K562 (cell line): Measurements from ENCODE around the gene HHEX. TPM values are rescaled to one million over a fixed set of nuclear protein-coding genes. Genes with fewer than 3 reads are reported as not detected.

Experiments
- ATAC-seq: fragments of 200-7000 bp; cut with Tn5 transposase; 3 replicates; pipeline ENCODE4 v1.9.1; 2020; ENCODE audit warnings: moderate library complexity
- BruUV-seq: library from RNA; stranded (reverse); fragments of 400-500 nt; replicated peaks from 2 replicates; lab custom pipeline; 2021; lab: Mats Ljungman, UMichigan
- CTCF ChIA-PET: fragments of 300-600 bp; formaldehyde crosslinking; extraction: SDS; loops from one replicate; lab custom pipeline; 2021; ENCODE audit warnings: low intra/inter-chr PET ratio; lab: Yijun Ruan, JAX
- POLR2A ChIA-PET: fragments of 300-600, 350-650 bp; sonication (Branson Sonifier 250); formaldehyde crosslinking; extraction: SDS; loops from one replicate; lab custom pipeline; 2021; ENCODE audit warnings: antibody characterized with exemption, inconsistent platforms; lab: Yijun Ruan, JAX
- DNase-seq, 4 experiments: peaks; one replicate each; pipeline versions ENCODE4 v3.0.0 to v3.0.0-alpha.2; 2011 to 2018; ENCODE audit warnings: low spot score in 3 of 4, mixed read lengths in 3 of 4; ENCODE audit errors: extremely low read depth in 1 of 4
- FAIRE-seq: peaks from 2 replicates; lab custom pipeline; 2011; peaks lifted over from hg19 to GRCh38; lab: Jason Lieb, UNC
- H2AFZ ChIP-seq: 2 replicates; pipeline ENCODE4 v1.6.0; 2011; ENCODE audit warnings: low read depth, low read length, control low read depth, inconsistent platforms
- H3K27ac ChIP-seq: fragments of 200-600 bp; 3 replicates; pipeline ENCODE4 v1.8.0; 2011; ENCODE audit warnings: low read depth, mild to moderate bottlenecking, control low read depth, inconsistent platforms, low read length, moderate library complexity, mixed read lengths; ENCODE audit errors: extremely low read depth
- H3K27me3 ChIP-seq, 2 experiments: fragments of 300-600 bp in 1 of 2; 2 replicates in 1 of 2; 3 replicates in 1 of 2; pipeline versions ENCODE4 v1.6.0 to v1.8.0; 2011; ENCODE audit warnings: inconsistent platforms in 2 of 2, low read length in 2 of 2, mild to moderate bottlenecking in 1 of 2, mixed read lengths in 1 of 2, moderate library complexity in 1 of 2; ENCODE audit not compliant: control insufficient read depth in 2 of 2, insufficient read depth in 2 of 2
- H3K36me3 ChIP-seq: fragments of 300-600 bp; 3 replicates; pipeline ENCODE4 v1.8.0; 2011; ENCODE audit warnings: mild to moderate bottlenecking, low read length, inconsistent platforms; ENCODE audit not compliant: control insufficient read depth, insufficient read depth
- H3K4me1 ChIP-seq, 2 experiments: fragments of 200-600 bp in 1 of 2; replicated peaks in 1 of 2; 2 replicates in 1 of 2; 3 replicates in 1 of 2; pipeline versions ENCODE4 v1.5.1 to v1.8.0; 2011; ENCODE audit warnings: inconsistent platforms in 2 of 2, low read length in 2 of 2, mild to moderate bottlenecking in 1 of 2, mixed read lengths in 1 of 2, moderate library complexity in 1 of 2; ENCODE audit not compliant: control insufficient read depth in 2 of 2, insufficient read depth in 2 of 2
- H3K4me2 ChIP-seq: 2 replicates; pipeline ENCODE4 v1.6.1; 2011; ENCODE audit warnings: low read length, control low read depth, inconsistent platforms, mixed read lengths; ENCODE audit not compliant: insufficient read depth
- H3K4me3 ChIP-seq: fragments of 200-600 bp; sonication (generic), shearing (Covaris generic); 2 replicates; pipeline ENCODE4 v1.5.1; 2016; ENCODE audit warnings: control low read depth, inconsistent platforms
- H3K79me2 ChIP-seq: fragments of 200-600 bp; 3 replicates; pipeline ENCODE4 v1.8.0; 2011; ENCODE audit warnings: low read length, inconsistent platforms; ENCODE audit not compliant: control insufficient read depth, insufficient read depth
- H3K9ac ChIP-seq, 2 experiments: 2 replicates each; pipeline versions ENCODE4 v1.6.0 to v1.6.1; 2011; ENCODE audit warnings: low read depth in 2 of 2, low read length in 2 of 2, control low read depth in 1 of 2, inconsistent platforms in 1 of 2, mild to moderate bottlenecking in 1 of 2, mixed read lengths in 1 of 2; ENCODE audit not compliant: insufficient read depth in 1 of 2
- H3K9me1 ChIP-seq: one replicate; pipeline ENCODE4 v1.6.0; 2011; ENCODE audit warnings: inconsistent platforms, mild to moderate bottlenecking, low read length, moderate library complexity; ENCODE audit not compliant: control insufficient read depth, insufficient read depth
- H3K9me3 ChIP-seq: replicated peaks from 2 replicates; pipeline ENCODE4 v1.5.1; 2011; ENCODE audit warnings: low read depth, low read length, inconsistent platforms; ENCODE audit not compliant: control insufficient read depth, insufficient read depth
- H4K20me1 ChIP-seq: replicated peaks from 2 replicates; pipeline ENCODE4 v1.6.1; 2011; ENCODE audit warnings: low read length, inconsistent platforms, mixed read lengths; ENCODE audit not compliant: control insufficient read depth, insufficient read depth
- CEBPB ChIP-seq: fragments of 450-650 bp; IDR thresholded peaks from 2 replicates; pipeline ENCODE4 v1.6.1; 2016; ENCODE audit warnings: missing genetic modification characterization, missing compliant biosample characterization
- CEBPG ChIP-seq, 3 experiments: fragments of 200-800 bp in 1 of 3; sonication (Bioruptor generic) in 1 of 3; sonication (generic) in 1 of 3; formaldehyde crosslinking in 1 of 3; IDR thresholded peaks in 2 of 3; conservative IDR thresholded peaks in 1 of 3; 2 replicates each; pipeline versions ENCODE4 v1.6.1 to v1.8.0; 2016 to 2022; ENCODE audit warnings: missing compliant biosample characterization in 2 of 3, missing genetic modification characterization in 2 of 3, mild to moderate bottlenecking in 1 of 3, missing genetic modification reagents in 1 of 3
- CEBPZ ChIP-seq: fragments of 150-350 bp; IDR thresholded peaks from 2 replicates; pipeline ENCODE4 v1.6.1; 2014; ENCODE audit warnings: low read depth, mild to moderate bottlenecking, low read length, borderline replicate concordance
- DDX20 ChIP-seq: fragments of 450-650 bp; IDR thresholded peaks from 2 replicates; pipeline ENCODE4 v1.6.1; 2016; ENCODE audit warnings: missing genetic modification characterization, low read depth, mild to moderate bottlenecking, missing compliant biosample characterization, moderate library complexity
- FOS ChIP-seq: IDR thresholded peaks from 3 replicates; pipeline ENCODE4 v1.6.1; 2011; ENCODE audit not compliant: insufficient read length; ENCODE audit errors: extremely low read depth
- HIVEP1 ChIP-seq: fragments of 250-450 bp; sonication (Bioruptor Pico); IDR thresholded peaks from 2 replicates; pipeline ENCODE4 v1.4.0; 2020; ENCODE audit warnings: mild to moderate bottlenecking
- NELFE ChIP-seq: IDR thresholded peaks from 2 replicates; pipeline ENCODE4 v1.6.1; 2011; ENCODE audit warnings: mild to moderate bottlenecking; ENCODE audit not compliant: insufficient read depth, insufficient read length
- PRMT5 ChIP-seq: sonication (generic); formaldehyde crosslinking; IDR thresholded peaks from 2 replicates; pipeline ENCODE4 v1.5.0; 2020; ENCODE audit warnings: missing genetic modification reagents
- PRPF4 ChIP-seq: fragments of 200-400 bp; formaldehyde crosslinking; IDR thresholded peaks from one replicate; pipeline ENCODE4 v1.6.1; 2017; ENCODE audit warnings: low read length, low read depth, mild to moderate bottlenecking; ENCODE audit not compliant: insufficient read depth, poor library complexity, severe bottlenecking
- RUNX1 ChIP-seq: sonication (generic); IDR thresholded peaks from 2 replicates; pipeline ENCODE4 v1.6.1; 2016; ENCODE audit warnings: antibody characterized with exemption, low read depth
- SP2 ChIP-seq: IDR thresholded peaks from 2 replicates; pipeline ENCODE4 v1.6.1; 2011; ENCODE audit warnings: mild to moderate bottlenecking, low read depth, low read length, moderate library complexity; ENCODE audit not compliant: poor library complexity, severe bottlenecking; ENCODE audit errors: extremely low read depth
- ZNF408 ChIP-seq: fragments of 250-450 bp; sonication (Bioruptor Pico); IDR thresholded peaks from 2 replicates; pipeline ENCODE4 v1.4.0; 2020; ENCODE audit warnings: low read depth, mild to moderate bottlenecking, moderate library complexity
- ZNF785 ChIP-seq: fragments of 250-450 bp; sonication (Bioruptor Pico); IDR thresholded peaks from 2 replicates; pipeline ENCODE4 v1.4.0; 2020; ENCODE audit warnings: mild to moderate bottlenecking
- WGBS: fragments of 100-300 bp; shearing (Covaris generic); methylation state at CpG from one replicate; pipeline ENCODE4 v1.1.6; 2016; ENCODE audit warnings: low coverage, mixed read lengths; ENCODE audit not compliant: insufficient coverage; ENCODE audit errors: missing lambda C conversion rate; 5-methylcytosine and 5-hydroxymethylcytosine counted together
- in situ Hi-C: fragments of 300-500 bp; cut with MboI; formaldehyde crosslinking; loops from 4 replicates; pipeline ENCODE4 v1.15.0; 2018; ENCODE audit warnings: inconsistent platforms, mixed read lengths
- intact Hi-C: fragments of 100-400 bp; cut with micrococcal nuclease; formaldehyde crosslinking; loops from 2 replicates; pipeline ENCODE4 v1.14.2; 2022
- polyA plus RNA-seq, 8 experiments: library from polyadenylated mRNA; depleted of rRNA in 4 of 8; stranded (reverse) in 5 of 8; unstranded in 3 of 8; fragments of >200 nt; fragmentation: Nextera tagmentation in 2 of 8; fragmentation: Illumina TruSeq in 1 of 8; extraction: Ambion mirVana in 2 of 8; extraction: Trizol in 1 of 8; gene quantifications; 2 replicates each; pipeline versions ENCODE4 v1.2.1 to v1.2.3, GENCODE V29; 2011 to 2014; ENCODE audit warnings: inconsistent platforms in 1 of 8, missing spikeins in 1 of 8
- total RNA-seq, 7 experiments: library from RNA; depleted of rRNA in 6 of 7; stranded (reverse); fragments of >200 nt in 6 of 7; fragmentation: Illumina TruSeq in 2 of 7; extraction: Trizol in 2 of 7; gene quantifications; 2 replicates each; pipeline versions ENCODE4 v1.2.1 to v1.2.3, GENCODE V29; 2011 to 2021; ENCODE audit warnings: low replicate concordance in 1 of 7
- TF ChIP-seq, protein P1 (sequence below): fragments of 450-650 bp; IDR thresholded peaks from 2 replicates; pipeline ENCODE4 v1.6.1; 2016; ENCODE audit warnings: borderline replicate concordance

HHEX gene
- total and polyA plus RNA-seq, 9 of the 15 experiments (the other 6 are each of a cell fraction or from before 2014, with no cell fraction given) = 37.2 to 133 (median 80.2) TPM

- peak overlapping the region; percentile 93 for H3K4me3 ChIP-seq
- no peaks in the 10 kb centered on the region for H3K9me1 ChIP-seq
- in situ Hi-C loops = loop anchor here (5.0 kb wide), 1 partner anchor 139 kb away; no protein-coding TSS in a partner anchor
- H2AFZ ChIP-seq = no peak overlapping the region
- peak overlapping the region; percentile 96 for H3K4me2 ChIP-seq
- FAIRE-seq (no peak), DNase-seq (no peak), ATAC-seq (no peak)
- peak overlapping the region; percentile 91 for H3K27ac ChIP-seq
- H3K27me3 ChIP-seq = no peaks in the 10 kb centered on the region
- H4K20me1 ChIP-seq = 0 out of 2 replicates have a peak, but pooled peaks cover 4% of the 10 kb centered on the region
- H3K9me3 ChIP-seq = 0 out of 2 replicates have a peak, but pooled peaks cover 1% of the 10 kb centered on the region
- CTCF ChIA-PET = no interaction called here
- POLR2A ChIA-PET = interaction anchor here (1.1 to 1.6 kb wide), 3 partner anchors 102 to 145 kb away, joined by 3 to 5 read pairs (median 4); no protein-coding TSS in a partner anchor
- H3K4me1 ChIP-seq = peaks cover 25 to 46% of the 10 kb centered on the region in 2 experiments; a peak in 4 of 5 replicates
- BruUV-seq = no TSS peak
- H3K9ac ChIP-seq = peak overlapping the region; percentile 84 to 98
- intact Hi-C loops = no loop called here
- 3% methylated on average over 7 of the region's 7 CpGs for WGBS
- peaks cover 55% of the 10 kb centered on the region for H3K36me3 ChIP-seq
- peaks cover 84% of the 10 kb centered on the region for H3K79me2 ChIP-seq
- TF ChIP-seq CEBPB (tag) (peak; percentile 76), CEBPG (CRISPR knock-in tag; IDR thresholded peaks at IDR 0.05) (no peak), CEBPG (tag; conservative IDR thresholded peaks at IDR 0.05 in 1 of 2, IDR thresholded peaks at IDR 0.05 in 1 of 2) (peak; percentile 53 to 83), SP2 (no peak), ZNF785 (CRISPR knock-in tag) (no peak), CEBPZ (no peak), NELFE (no peak), ZNF408 (CRISPR knock-in tag) (no peak), PRMT5 (no peak), HIVEP1 (no peak), RUNX1 (no peak), DDX20 (tag) (no peak), FOS (no peak), PRPF4 (no peak)
- TF ChIP-seq, protein P1, sequence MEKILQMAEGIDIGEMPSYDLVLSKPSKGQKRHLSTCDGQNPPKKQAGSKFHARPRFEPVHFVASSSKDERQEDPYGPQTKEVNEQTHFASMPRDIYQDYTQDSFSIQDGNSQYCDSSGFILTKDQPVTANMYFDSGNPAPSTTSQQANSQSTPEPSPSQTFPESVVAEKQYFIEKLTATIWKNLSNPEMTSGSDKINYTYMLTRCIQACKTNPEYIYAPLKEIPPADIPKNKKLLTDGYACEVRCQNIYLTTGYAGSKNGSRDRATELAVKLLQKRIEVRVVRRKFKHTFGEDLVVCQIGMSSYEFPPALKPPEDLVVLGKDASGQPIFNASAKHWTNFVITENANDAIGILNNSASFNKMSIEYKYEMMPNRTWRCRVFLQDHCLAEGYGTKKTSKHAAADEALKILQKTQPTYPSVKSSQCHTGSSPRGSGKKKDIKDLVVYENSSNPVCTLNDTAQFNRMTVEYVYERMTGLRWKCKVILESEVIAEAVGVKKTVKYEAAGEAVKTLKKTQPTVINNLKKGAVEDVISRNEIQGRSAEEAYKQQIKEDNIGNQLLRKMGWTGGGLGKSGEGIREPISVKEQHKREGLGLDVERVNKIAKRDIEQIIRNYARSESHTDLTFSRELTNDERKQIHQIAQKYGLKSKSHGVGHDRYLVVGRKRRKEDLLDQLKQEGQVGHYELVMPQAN = no peak
These were observed 3.2 kb downstream of the HHEX start for GRCh38 chr10:92692697-92693533.
